ENCODE results near the gene RPS14.
"Not testable (repeated sequence)": the region's sequence is repeated elsewhere in the genome, so short reads cannot be mapped to it uniquely, and the experiment has no call there.

RPS14 gene

DNA sequence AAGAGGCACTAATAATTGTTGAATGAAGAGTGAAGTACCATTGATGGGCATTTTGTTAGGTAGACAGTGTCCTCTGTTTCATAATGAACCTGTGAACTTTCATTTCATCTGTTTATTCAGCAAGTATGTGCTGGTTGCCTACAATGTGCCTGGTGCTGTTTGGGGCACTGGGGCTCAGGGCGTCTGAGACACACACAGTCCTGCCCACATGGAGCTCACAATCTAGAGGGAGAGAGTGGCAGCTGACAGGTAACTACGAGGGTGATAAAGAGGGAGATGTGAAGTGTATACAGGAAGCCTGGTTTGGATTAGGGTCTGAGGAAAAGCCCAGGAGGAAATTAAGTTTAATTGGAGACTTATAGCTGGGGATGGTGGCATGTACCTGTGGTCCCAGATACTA, 29.9 kb upstream of the RPS14 start:
- DNase-seq (ENCODE audit: low read depth): no peak

DNA sequence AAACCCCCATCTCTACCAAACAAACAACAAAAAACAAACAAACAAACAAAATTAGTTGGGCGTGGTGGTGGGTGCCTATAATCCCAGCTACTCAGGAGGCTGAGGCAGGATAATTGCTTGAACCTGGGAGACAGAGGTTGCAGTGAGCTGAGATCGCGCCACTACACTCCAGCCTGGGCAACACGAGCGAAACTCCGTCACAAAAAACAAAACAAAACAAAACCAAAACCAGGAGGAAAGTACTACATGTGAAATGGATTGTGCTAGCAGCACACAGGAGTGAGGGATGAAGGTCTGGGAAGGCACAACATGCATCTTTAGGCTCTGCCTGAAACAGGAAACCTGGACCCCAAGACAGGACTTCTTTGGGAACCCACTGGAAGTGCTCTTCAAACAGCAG, 27.0 kb upstream of the RPS14 start:
- DNase-seq (ENCODE audit: low read depth): not testable (repeated sequence)

DNA sequence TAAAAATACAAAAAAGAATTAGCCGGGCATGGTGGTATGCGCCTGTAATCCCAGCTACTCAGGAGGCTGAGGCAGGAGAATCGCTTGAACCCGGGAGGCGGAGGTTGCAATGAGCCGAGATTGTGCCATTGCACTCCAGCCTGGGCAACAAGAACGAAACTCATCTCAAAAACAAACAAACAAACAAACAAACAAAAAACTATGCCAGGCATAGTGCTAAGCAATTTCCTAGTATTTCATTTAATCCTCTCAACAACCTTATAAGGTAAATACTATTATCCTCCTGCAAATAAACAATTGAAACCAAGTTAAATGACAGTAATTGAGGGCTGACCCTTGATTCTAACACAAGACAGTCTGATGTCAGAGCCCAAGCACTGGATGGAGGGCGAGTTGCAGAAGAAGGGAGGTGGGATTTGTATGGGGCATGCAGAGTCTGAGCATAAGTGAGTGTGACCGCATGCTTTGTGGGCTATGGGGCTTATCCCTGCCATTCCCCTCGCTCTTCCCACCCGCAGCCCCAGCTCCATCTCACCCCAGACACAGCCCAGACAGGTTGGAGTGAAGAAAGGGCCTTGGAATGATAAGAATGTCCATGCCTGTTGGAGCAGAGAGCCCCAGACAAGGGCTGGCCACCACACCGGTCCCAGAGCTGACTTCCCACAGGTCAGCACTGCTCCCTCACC, 24.3 kb upstream of the RPS14 start:
- DNase-seq (ENCODE audit: low read depth): no peak

GRCh38 chr5:150469718-150470469, 20.4 kb upstream of the RPS14 start:
- no peak for DNase-seq (ENCODE audit: low read depth)

DNA sequence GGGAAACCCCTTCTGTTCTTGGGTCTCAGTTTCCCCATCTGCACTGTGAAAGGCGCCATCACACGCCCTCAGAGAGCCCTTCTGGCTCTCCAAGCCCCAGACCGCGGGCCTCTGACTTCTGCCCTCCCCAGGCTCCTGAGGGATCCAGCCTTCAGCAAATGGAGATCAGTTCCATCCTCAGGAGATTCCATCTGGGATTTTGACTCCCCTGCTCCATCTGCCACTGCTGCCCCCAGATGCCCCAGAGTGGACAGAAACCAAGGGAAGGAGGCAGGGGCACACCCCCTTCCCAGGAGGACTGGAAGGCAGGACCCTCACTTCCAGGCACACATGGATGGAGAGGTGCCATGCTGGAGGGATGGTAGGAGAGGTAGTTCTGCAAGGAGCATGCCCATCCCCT, 18.7 kb upstream of the RPS14 start:
- no peak for DNase-seq (ENCODE audit: low read depth)

DNA sequence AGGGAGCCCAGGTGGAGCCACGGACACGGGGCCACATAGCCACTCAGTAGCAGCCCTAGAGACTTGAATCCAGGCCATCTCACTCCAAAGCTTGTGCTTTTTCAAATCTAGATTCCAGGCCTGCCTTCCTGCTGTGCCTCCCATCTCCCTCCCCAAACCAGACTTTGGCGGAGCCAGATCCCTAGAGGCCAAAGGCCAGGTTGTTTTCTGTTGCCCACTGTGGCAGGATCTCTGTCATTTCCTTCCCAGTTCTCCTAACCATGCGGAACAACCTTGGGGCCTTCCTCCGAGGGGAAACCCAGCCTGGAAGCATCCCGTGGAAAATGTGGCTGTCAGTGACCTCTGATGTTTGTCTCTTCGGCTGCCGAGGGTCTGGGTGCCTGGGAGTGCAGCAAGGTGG, 16.4 kb upstream of the RPS14 start:
- DNase-seq (ENCODE audit: low read depth): no peak

DNA sequence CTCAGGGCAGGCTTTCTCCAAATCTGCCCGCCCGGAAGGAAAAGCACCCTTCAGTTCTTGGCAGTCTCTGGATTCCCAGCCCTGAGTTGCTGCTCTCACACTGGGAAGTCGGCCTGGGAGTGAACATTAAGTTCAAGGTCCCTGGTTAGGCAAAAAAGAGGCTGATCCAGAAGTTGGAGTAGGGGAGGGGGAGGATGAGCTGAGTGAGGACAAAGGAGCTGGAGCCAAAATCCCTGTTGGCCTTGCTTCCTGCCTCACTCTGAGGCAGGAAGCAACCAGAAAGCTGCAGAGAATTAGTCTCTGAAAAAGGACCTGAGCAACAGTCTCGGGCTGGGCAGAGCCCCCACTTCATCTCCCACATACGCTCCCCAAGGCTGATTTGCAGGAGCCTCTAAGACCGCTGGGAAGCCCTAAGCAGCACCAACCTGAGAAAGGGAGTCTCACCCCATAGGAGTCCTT, 15.0 kb upstream of the RPS14 start:
- no peak for DNase-seq (ENCODE audit: low read depth)

DNA sequence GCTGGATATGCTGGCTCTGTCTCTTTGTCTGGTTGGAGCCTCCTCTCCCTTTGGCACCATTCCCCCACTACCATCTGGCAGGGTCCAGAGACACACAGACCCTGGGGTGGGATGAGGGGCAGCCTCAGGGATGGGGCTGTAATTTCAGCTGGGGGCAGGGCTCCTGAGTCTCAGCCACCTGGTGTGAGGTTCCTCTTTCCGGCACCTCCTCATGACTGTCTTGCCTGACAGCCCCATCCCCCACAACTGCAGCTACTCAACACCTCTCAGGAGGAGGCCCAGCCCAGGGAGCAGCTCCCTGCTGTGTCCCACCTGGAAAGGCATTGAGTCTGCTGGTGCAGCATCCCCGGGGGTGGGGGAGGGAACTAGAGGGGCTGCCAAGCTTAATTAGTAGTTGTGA, 11.7 kb upstream of the RPS14 start:
- DNase-seq (ENCODE audit: low read depth): no peak

DNA sequence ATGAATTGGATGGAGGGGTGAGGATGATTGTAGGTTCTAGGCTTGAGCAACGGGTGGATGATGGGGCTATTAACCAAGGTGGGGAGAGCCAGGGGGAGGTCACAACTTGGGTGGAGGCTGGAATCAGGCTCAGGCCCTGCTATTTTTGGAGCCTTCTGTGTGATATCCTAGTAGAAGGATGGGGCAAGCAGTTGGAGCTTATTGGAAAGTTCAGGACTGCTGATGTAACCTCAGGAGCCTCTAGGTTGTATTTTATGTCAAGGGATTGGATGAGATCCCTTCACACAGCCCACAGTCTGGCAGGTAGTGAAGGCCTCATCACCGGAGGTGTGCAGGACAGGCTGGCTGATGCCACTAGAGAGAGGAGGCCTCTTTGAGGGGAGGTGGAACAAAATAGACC, 11.2 kb upstream of the RPS14 start:
- no peak for DNase-seq (ENCODE audit: low read depth)

- peak; percentile 84 for DNase-seq (ENCODE audit: low read depth)
Observed at GRCh38 chr5:150458802-150459557, 9.4 kb upstream of the RPS14 start.

DNA sequence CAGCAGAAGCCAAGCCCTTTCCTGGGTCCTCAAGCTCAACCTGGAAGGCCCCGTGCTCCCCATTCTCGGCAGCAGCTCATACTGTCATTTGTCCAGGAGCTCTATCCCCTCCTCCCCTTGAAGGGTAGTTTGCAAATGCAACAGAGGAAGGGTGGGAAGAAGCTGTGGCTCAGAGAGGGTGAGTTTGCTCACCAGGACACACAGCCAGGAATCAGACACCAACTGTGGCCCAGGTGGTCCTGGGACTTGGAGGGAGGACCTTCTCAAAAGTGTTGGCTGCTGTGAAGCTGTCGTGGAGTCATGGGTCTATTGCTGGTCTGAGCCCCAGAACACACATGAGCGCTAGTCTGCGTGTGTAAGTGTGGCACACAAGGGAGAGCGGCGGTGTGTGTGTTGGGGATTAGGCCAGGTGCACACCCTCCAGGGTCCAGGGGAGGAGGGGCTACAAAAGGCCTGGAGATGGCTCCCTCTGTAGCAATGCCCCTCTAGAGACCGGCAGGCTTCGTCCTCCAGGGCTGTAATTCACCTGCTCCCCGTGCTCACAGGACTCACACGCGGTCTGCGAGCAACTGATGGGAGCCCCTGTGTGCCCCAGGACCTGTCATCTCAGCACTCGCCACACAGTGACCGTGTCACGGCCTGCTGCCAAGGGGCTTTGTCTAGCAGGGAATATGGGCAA, 8.2 kb upstream of the RPS14 start:
- no peak for DNase-seq (ENCODE audit: low read depth)

GRCh38 chr5:150457121-150457520, 7.6 kb upstream of the RPS14 start:
- DNase-seq (ENCODE audit: low read depth): no peak

DNA sequence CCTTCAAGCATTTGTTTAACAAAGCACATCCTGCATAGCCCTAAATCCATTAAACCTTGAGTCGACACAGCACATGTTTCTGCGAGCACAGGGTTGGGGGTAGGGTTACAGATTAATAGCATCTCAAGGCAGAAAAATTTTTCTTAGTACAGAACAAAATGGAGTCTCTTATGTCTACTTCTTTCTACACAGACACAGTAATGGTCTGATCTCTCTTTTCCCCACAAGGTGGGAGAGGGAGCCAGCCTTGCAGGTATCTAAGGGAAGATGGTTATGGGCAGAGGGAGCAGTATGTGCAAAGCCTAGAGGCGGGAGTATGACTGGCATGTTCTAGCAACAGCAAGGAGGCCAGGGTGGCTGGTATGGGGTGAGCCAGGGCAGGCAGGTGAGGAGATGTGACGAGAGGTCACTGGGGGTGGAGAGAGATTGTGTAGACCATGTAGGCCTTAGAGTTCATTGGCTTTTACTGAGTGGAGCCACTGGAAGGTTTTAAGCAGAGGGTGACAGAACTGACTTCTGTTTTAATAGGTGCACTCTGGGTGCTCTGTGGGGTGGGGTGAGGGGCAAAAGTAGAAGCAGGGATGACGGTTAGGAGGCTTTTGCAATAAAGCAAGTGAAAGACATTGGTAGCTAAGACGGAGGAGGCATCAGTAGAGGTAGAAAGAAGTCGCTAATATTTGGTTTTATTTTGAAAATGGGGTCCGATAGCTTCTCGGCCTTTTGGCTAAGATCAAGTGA, 5.1 kb upstream of the RPS14 start:
- no peak for DNase-seq (ENCODE audit: low read depth)

DNA sequence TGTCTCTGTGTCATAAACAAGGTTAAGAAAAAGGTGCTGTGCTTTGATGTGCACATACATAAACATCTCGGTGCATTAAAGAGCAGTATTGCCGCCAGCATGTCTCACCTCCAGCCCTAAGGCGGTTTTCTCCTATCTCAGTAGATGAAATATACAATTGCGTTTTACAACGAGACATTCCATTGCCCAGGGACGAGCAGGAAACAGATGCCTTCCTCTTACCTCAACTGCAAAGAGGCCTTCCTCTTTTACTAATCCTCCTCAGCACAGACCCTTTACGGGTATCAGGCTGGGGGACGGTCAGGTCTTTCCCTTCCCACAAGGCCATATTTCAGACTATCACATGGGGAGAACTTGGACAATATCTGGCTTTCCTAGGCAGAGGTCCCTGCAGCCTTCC, 4.5 kb upstream of the RPS14 start:
- not testable (repeated sequence) for DNase-seq (ENCODE audit: low read depth)

- no peak for DNase-seq (ENCODE audit: low read depth)
Observed at GRCh38 chr5:150452914-150453313, 3.4 kb upstream of the RPS14 start.

- DNase-seq (ENCODE audit: low read depth): no peak
Observed at GRCh38 chr5:150451594-150451993, 2.1 kb upstream of the RPS14 start.

DNA sequence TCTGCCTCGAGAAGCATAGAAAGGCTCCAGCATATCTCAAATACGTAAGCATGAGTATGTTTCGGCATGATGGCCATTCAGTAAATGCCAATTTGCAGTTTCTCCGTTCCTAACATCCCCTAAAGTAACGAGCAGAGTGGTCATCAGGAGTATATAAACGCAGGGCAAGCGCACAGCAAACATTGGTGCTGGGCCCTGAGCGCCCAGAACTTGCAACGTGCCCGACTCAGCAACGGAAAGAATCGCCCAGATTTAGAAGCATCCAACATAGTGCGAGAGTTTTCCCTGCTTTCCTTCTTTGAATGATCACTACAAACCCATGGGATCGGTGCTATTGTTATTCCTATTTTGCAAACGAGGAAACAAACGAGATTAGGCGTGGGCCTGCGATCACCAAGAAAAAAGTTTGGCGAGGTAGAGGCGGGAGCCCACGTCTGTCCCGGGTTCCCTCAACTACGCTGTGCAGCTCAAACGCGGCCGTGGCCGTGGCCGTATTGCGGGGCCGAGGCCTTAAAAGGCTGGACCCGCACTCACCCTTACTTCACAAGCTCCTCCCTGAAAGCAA, 505 bp downstream of the RPS14 start:
- DNase-seq (ENCODE audit: low read depth): no peak

DNA sequence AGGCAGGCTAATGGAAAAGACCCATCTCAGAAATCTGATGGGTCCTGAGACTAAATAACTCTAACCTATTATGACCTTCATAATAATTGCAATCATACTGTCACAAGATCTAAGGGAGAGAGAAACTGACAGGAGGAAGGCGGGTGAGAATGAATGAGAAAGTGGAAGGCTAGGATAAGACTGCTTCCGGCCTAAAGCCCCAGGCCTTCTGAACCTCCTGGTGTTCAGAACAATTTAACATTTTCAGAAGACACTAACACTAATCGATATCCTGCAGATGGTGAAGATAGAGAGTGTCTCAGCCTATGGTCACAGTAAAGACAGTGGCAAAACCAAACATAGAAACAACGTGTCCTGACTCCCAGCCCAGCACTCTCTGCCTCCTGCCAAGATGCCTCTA, 1.2 kb downstream of the RPS14 start:
- DNase-seq (ENCODE audit: low read depth): no peak

- DNase-seq (ENCODE audit: low read depth): no peak
Observed at GRCh38 chr5:150447188-150447587, 2.4 kb downstream of the RPS14 start.

DNA sequence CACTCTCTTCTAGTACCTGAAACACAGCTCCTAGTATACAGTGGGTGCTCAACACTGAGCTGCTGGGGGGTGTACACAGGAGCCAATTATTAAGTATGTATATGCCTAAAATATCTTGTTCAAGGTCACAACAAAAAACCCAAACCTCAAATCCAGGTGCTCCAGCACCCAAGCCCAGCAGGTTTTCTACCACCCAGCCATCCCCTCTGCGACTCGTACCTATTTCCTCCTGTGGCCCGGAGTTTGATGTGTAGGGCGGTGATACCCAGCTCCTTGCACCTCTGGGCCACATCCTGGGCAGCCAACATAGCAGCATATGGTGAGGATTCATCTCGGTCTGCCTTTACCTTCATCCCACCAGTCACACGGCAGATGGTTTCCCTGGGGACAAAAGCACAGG, 3.0 kb downstream of the RPS14 start:
- DNase-seq (ENCODE audit: low read depth): no peak

- no peak for DNase-seq (ENCODE audit: low read depth)
Observed at GRCh38 chr5:150446088-150446487, 3.5 kb downstream of the RPS14 start.

Measured in activated T-cell treated with anti-CD3 and anti-CD28 coated beads for 1 hour (primary cell).